CD4-positive, alpha-beta memory T cell (primary cell): Measurements from ENCODE around the gene CDC7. TPM values are rescaled to one million over a fixed set of nuclear protein-coding genes. Genes with fewer than 3 reads are reported as not detected.

Experiments used
- CTCF ChIA-PET: fragments of 350-600 bp; sonication (Branson Sonifier 250); formaldehyde crosslinking; loops from one replicate; lab custom pipeline; 2021; ENCODE audit warnings: inconsistent platforms; ENCODE audit not compliant: partially characterized antibody; lab: Charles Lee
- POLR2A ChIA-PET: fragments of 350-600 bp; sonication (Branson Sonifier 250); formaldehyde crosslinking; loops from one replicate; lab custom pipeline; 2021; ENCODE audit not compliant: partially characterized antibody; lab: Charles Lee
- DNase-seq, 5 donors: peaks; one replicate each; pipeline versions ENCODE4 v3.0.0 to v3.0.0-alpha.2; 2020 to 2022; ENCODE audit warnings: mixed read lengths in 1 of 5
- H3K27ac ChIP-seq: one replicate; pipeline ENCODE4 v1.7.0; 2013; ENCODE audit warnings: low read depth, low read length
- H3K27me3 ChIP-seq: 2 replicates; pipeline ENCODE4 v1.7.0; 2013; ENCODE audit warnings: mild to moderate bottlenecking, low read length, moderate library complexity; ENCODE audit not compliant: insufficient read depth
- H3K36me3 ChIP-seq: 2 replicates; pipeline ENCODE4 v1.7.0; 2013; ENCODE audit warnings: mild to moderate bottlenecking, low read length, moderate library complexity; ENCODE audit not compliant: insufficient read depth
- H3K4me1 ChIP-seq: 2 replicates; pipeline ENCODE4 v1.7.0; 2013; ENCODE audit warnings: mild to moderate bottlenecking, low read length, moderate library complexity; ENCODE audit not compliant: insufficient read depth
- H3K4me3 ChIP-seq, 2 donors: one replicate each; pipeline ENCODE4 v1.7.0; 2013; ENCODE audit warnings: low read length in 2 of 2, mild to moderate bottlenecking in 1 of 2
- H3K9me3 ChIP-seq, 2 donors: one replicate each; pipeline ENCODE4 v1.7.0; 2013; ENCODE audit warnings: low read length in 2 of 2, control low read depth in 1 of 2; ENCODE audit not compliant: control insufficient read depth in 1 of 2
- H3K27ac Mint-ChIP-seq, 7 donors: one replicate each; pipeline ENCODE4 v1.8.0; 2020 to 2021; ENCODE audit warnings: mixed read lengths in 7 of 7, mild to moderate bottlenecking in 6 of 7, inconsistent platforms in 3 of 7, moderate library complexity in 3 of 7
- H3K27me3 Mint-ChIP-seq, 2 donors: one replicate each; pipeline ENCODE4 v1.8.0; 2020 to 2021; ENCODE audit warnings: mixed read lengths in 2 of 2
- H3K36me3 Mint-ChIP-seq, 2 donors: one replicate each; pipeline ENCODE4 v1.8.0; 2020 to 2021; ENCODE audit warnings: mixed read lengths in 2 of 2, inconsistent platforms in 1 of 2, mild to moderate bottlenecking in 1 of 2
- H3K4me1 Mint-ChIP-seq, 4 donors: one replicate each; pipeline ENCODE4 v1.8.0; 2020 to 2021; ENCODE audit warnings: mixed read lengths in 4 of 4, mild to moderate bottlenecking in 1 of 4
- H3K4me3 Mint-ChIP-seq, 8 donors: one replicate each; pipeline ENCODE4 v1.8.0; 2020 to 2021; ENCODE audit warnings: mixed read lengths in 8 of 8, mild to moderate bottlenecking in 7 of 8, moderate library complexity in 6 of 8, inconsistent platforms in 3 of 8
- H3K9me3 Mint-ChIP-seq, 8 donors: one replicate each; pipeline ENCODE4 v1.8.0; 2020 to 2021; ENCODE audit warnings: mixed read lengths in 8 of 8, mild to moderate bottlenecking in 5 of 8, inconsistent platforms in 3 of 8, moderate library complexity in 1 of 8
- intact Hi-C: fragments of 100-400 bp; cut with micrococcal nuclease; formaldehyde crosslinking; loops from one replicate; pipeline ENCODE4 v1.15.1; 2023
- polyA plus RNA-seq, 2 donors: library from polyadenylated mRNA; unstranded; fragments of 300-500 nt; fragmentation: Illumina TruSeq; gene quantifications; one replicate each; pipeline ENCODE4 v1.2.3, GENCODE V29; 2021
- total RNA-seq, 2 experiments: library from RNA; stranded (reverse); gene quantifications; one replicate each; pipeline ENCODE4 v1.2.3, GENCODE V29; 2021

CDC7 gene
- total and polyA plus RNA-seq, 4 experiments from 2014 or later = 2.9 to 6.0 (median 4.5) TPM

GRCh38 chr1:91533361-91534024, 32.8 kb downstream of the CDC7 start:
- ChIA-PET CTCF (interaction anchor here (0.6 to 2.0 kb wide), 5 partner anchors 8 to 350 kb away, joined by 3 to 5 read pairs (median 3); no protein-coding TSS in a partner anchor), POLR2A (interaction anchor here (1.0 to 1.5 kb wide), 3 partner anchors 15 to 351 kb away, joined by 4 to 7 read pairs (median 4); no protein-coding TSS in a partner anchor)
- Mint-ChIP-seq H3K4me3 (no peak overlapping the region), H3K36me3 (no peaks in the 10 kb centered on the region), H3K4me1 (peaks cover 24 to 34% (median 30%) of the 10 kb centered on the region in 4 donors), H3K9me3 (no peaks in the 10 kb centered on the region), H3K27ac (peak overlapping the region in 3 of 7 donors; percentile 1 to 58 (median 30)), H3K27me3 (no peaks in the 10 kb centered on the region)
- no peak for DNase-seq
- intact Hi-C loops = no loop called here
- no peak overlapping the region for H3K4me3 ChIP-seq
- no peak overlapping the region for H3K27ac ChIP-seq
- peaks cover 24% of the 10 kb centered on the region for H3K4me1 ChIP-seq
- no peaks in the 10 kb centered on the region for H3K36me3 ChIP-seq
- H3K27me3 ChIP-seq = no peaks in the 10 kb centered on the region
- no peaks in the 10 kb centered on the region for H3K9me3 ChIP-seq

- no peak for DNase-seq
- ChIA-PET POLR2A (no interaction called here), CTCF (no interaction called here)
- Histone ChIP-seq H3K4me1 (peaks cover 14% of the 10 kb centered on the region), H3K4me3 (no peak overlapping the region), H3K9me3 (no peaks in the 10 kb centered on the region), H3K27me3 (no peaks in the 10 kb centered on the region), H3K36me3 (no peaks in the 10 kb centered on the region), H3K27ac (no peak overlapping the region)
- no peak overlapping the region for H3K4me3 Mint-ChIP-seq
- peaks cover 19 to 36% (median 25%) of the 10 kb centered on the region in 4 donors for H3K4me1 Mint-ChIP-seq
- no peaks in the 10 kb centered on the region for H3K9me3 Mint-ChIP-seq
- no peaks in the 10 kb centered on the region for H3K36me3 Mint-ChIP-seq
- no peaks in the 10 kb centered on the region for H3K27me3 Mint-ChIP-seq
- intact Hi-C loops = no loop called here
- no peak overlapping the region for H3K27ac Mint-ChIP-seq
Observed at GRCh38 chr1:91535441-91535840, 34.8 kb downstream of the CDC7 start.

DNA sequence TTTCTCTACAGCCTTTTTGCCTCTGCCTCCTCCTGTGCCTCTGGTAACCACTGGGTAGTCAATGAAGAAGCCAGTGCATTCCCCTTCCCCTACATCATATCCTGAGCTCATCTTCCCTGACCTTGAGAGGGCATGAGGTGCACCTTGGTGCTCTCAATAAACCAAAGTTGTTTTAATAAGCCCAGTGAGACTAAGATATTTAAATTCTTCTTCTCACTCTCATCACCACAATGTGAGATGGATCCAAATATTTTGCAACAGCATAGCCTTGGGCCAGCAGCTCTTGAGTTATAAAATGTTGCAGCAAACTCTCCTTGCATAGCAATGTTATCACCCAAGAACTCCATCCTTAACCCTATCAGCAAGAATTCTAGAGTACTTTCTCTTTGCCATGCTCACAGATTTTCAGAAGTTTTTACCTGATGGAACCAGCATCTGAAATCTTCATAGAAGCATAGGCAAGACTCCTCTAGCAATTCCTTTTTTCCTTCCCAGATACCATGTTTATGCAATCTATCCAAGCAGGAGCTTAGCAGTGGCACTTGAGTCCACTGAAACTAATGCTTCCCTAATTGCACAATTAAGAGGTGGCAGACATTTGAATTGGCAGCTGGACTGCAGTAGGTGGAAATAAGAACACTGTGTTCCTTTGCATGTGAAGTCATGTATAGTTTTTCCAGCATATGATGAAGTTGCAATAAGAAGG, 36.8 kb downstream of the CDC7 start:
- no peaks in the 10 kb centered on the region for H3K36me3 ChIP-seq
- H3K4me3 ChIP-seq = no peak overlapping the region
- POLR2A ChIA-PET = interaction anchor here (0.6 kb wide), 1 partner anchor 13 kb away, joined by 3 read pairs; no protein-coding TSS in a partner anchor
- no peak overlapping the region for H3K27ac ChIP-seq
- Mint-ChIP-seq H3K27ac (peak overlapping the region in 3 of 7 donors; percentile 2 to 60 (median 38)), H3K4me3 (no peak overlapping the region), H3K27me3 (no peaks in the 10 kb centered on the region), H3K4me1 (peaks cover 26 to 49% (median 37%) of the 10 kb centered on the region in 4 donors), H3K9me3 (peaks cover 0 to 2% (median 0%) of the 10 kb centered on the region in 8 donors), H3K36me3 (no peaks in the 10 kb centered on the region)
- H3K4me1 ChIP-seq = peaks cover 23% of the 10 kb centered on the region
- H3K9me3 ChIP-seq = no peaks in the 10 kb centered on the region
- CTCF ChIA-PET = interaction anchor here (1.3 to 2.3 kb wide), 3 partner anchors 14 to 348 kb away, joined by 4 to 6 read pairs (median 4); partner anchors contain the start of gene TGFBR3
- no peak for DNase-seq
- no peaks in the 10 kb centered on the region for H3K27me3 ChIP-seq
- intact Hi-C loops = no loop called here

DNA sequence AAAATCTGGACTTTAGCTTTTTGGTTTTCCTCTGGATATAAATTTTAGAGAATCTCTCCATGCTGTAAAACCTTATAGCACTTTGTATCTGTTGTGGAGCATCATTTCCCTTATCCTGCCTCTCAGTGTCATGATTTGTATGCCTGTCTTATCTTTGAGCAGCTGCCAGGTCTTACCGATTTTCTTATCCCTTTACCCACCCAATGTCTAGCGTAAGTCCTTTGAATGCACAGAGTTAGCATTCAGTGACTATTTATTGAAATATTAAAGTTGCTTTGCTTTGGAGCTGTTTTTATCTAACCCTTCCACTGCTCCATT, 37.3 kb downstream of the CDC7 start:
- ChIA-PET CTCF (interaction anchor here (1.0 to 2.3 kb wide), 4 partner anchors 15 to 347 kb away, joined by 3 to 6 read pairs (median 4); partner anchors contain the start of gene TGFBR3), POLR2A (interaction anchor here (0.6 kb wide), 1 partner anchor 13 kb away, joined by 3 read pairs; no protein-coding TSS in a partner anchor)
- no peaks in the 10 kb centered on the region for H3K36me3 ChIP-seq
- no peaks in the 10 kb centered on the region for H3K27me3 ChIP-seq
- Mint-ChIP-seq H3K4me3 (no peak overlapping the region), H3K27ac (no peak overlapping the region), H3K9me3 (peaks cover 0 to 2% (median 0%) of the 10 kb centered on the region in 8 donors), H3K27me3 (no peaks in the 10 kb centered on the region), H3K4me1 (peaks cover 24 to 47% (median 32%) of the 10 kb centered on the region in 4 donors), H3K36me3 (no peaks in the 10 kb centered on the region)
- peaks cover 18% of the 10 kb centered on the region for H3K4me1 ChIP-seq
- intact Hi-C loops = no loop called here
- no peak overlapping the region for H3K4me3 ChIP-seq
- H3K27ac ChIP-seq = no peak overlapping the region
- no peak for DNase-seq
- H3K9me3 ChIP-seq = no peaks in the 10 kb centered on the region

DNA sequence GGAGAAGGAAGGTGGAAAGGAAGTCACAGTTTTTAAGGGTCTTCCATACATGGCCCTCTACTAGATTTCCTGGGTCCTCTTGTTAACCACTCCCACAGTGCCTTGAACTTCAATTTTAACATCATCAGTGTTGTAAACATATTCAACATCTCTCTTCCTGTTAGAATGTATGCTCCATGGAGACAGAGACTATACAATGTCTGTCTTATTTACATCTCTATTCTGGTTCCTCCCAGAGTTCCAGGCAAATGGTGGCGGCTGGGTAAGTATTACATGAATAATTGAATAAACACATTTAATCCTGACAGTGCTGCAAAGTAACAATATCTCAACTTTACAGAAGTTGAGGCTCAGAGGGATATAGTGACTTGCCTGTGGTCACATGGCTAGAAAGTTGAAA, 40.3 kb downstream of the CDC7 start:
- Mint-ChIP-seq H3K4me1 (peaks cover 24 to 47% (median 32%) of the 10 kb centered on the region in 4 donors), H3K36me3 (no peaks in the 10 kb centered on the region), H3K27me3 (peaks cover 0 to 1% of the 10 kb centered on the region in 2 donors), H3K9me3 (peaks cover 0 to 2% (median 0%) of the 10 kb centered on the region in 8 donors), H3K27ac (peak overlapping the region in 1 of 7 donors; percentile 5), H3K4me3 (peak overlapping the region in 1 of 8 donors; percentile 2)
- H3K36me3 ChIP-seq = no peaks in the 10 kb centered on the region
- POLR2A ChIA-PET = interaction anchor here (2.1 kb wide), 1 partner anchor 14 kb away, joined by 7 read pairs; no protein-coding TSS in a partner anchor
- no peaks in the 10 kb centered on the region for H3K9me3 ChIP-seq
- H3K27me3 ChIP-seq = no peaks in the 10 kb centered on the region
- H3K4me3 ChIP-seq = no peak overlapping the region
- peaks cover 19% of the 10 kb centered on the region for H3K4me1 ChIP-seq
- no peak for DNase-seq
- intact Hi-C loops = loop anchor here (10.0 kb wide), 1 partner anchor 154 kb away; no protein-coding TSS in a partner anchor
- H3K27ac ChIP-seq = no peak overlapping the region
- CTCF ChIA-PET = interaction anchor here (2.2 kb wide), 1 partner anchor 28 kb away, joined by 6 read pairs; no protein-coding TSS in a partner anchor

DNA sequence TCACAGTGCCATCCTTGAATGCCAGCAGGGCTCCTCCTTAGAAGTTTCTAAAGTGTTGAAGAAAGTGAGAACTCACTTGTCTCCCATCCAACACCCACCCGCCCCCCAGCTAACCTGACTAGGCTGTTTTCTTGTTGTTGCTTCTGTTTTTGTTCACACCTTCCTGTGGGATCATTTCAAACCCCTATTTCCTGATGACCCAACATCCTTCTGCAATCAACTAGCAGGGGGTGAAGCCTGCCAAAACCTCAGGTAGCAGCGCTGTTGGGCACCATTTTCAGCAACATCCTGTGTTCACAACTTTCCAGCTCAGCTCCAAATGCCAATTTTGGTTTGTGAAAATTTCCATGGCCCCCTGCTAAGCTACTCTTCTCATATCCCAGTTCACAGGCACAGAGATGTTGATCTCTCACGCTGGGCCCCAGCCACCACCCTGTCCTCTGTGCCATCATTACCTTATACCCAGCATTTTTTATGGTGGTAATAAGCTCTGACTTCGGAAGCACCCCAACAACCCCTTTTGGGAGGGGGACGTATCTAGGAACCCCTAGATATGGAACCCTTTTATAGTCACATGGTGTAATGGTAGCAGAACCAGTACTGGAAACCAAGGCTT, 41.4 kb downstream of the CDC7 start:
- H3K4me1 Mint-ChIP-seq = peaks cover 24 to 51% (median 34%) of the 10 kb centered on the region in 4 donors
- Histone ChIP-seq H3K4me1 (peaks cover 29% of the 10 kb centered on the region), H3K4me3 (no peak overlapping the region)

More for the DNA sequence above, 41.4 kb downstream of the CDC7 start:
- H3K36me3 ChIP-seq = no peaks in the 10 kb centered on the region
- no peaks in the 10 kb centered on the region for H3K27me3 ChIP-seq
- DNase-seq = no peak
- Mint-ChIP-seq H3K36me3 (no peaks in the 10 kb centered on the region), H3K27me3 (peaks cover 0 to 1% of the 10 kb centered on the region in 2 donors), H3K9me3 (peaks cover 0 to 2% (median 0%) of the 10 kb centered on the region in 8 donors), H3K27ac (peak overlapping the region in 2 of 7 donors; percentile 30 to 36), H3K4me3 (peak overlapping the region in 3 of 8 donors; percentile 7 to 59 (median 29))
- no peaks in the 10 kb centered on the region for H3K9me3 ChIP-seq
- intact Hi-C loops = loop anchor here (10.0 kb wide), 1 partner anchor 153 kb away; no protein-coding TSS in a partner anchor
- H3K27ac ChIP-seq = no peak overlapping the region
- ChIA-PET POLR2A (interaction anchor here (0.8 to 2.1 kb wide), 6 partner anchors 9 to 343 kb away, joined by 3 to 7 read pairs (median 4); no protein-coding TSS in a partner anchor), CTCF (interaction anchor here (0.7 to 2.2 kb wide), 3 partner anchors 9 to 29 kb away, joined by 3 to 6 read pairs (median 3); no protein-coding TSS in a partner anchor)
